Osteocyte (in vitro differentiated cells): ENCODE measurements around the gene NKX6-2. TPM values are rescaled to one million over a fixed set of nuclear protein-coding genes. Genes with fewer than 3 reads are reported as not detected.

Experiments used
- DNase-seq: peaks from one replicate; pipeline ENCODE4 v3.0.0; 2021; ENCODE audit warnings: mixed read lengths; ENCODE audit not compliant: unreplicated experiment; ENCODE audit errors: extremely low spot score
- H3K27ac Mint-ChIP-seq: one replicate; pipeline ENCODE4 v1.8.0; 2021; ENCODE audit warnings: mild to moderate bottlenecking, mixed read lengths; ENCODE audit not compliant: unreplicated experiment
- H3K27me3 Mint-ChIP-seq: one replicate; pipeline ENCODE4 v1.8.0; 2021; ENCODE audit warnings: mixed read lengths; ENCODE audit not compliant: unreplicated experiment
- H3K36me3 Mint-ChIP-seq: one replicate; pipeline ENCODE4 v1.8.0; 2021; ENCODE audit warnings: mixed read lengths; ENCODE audit not compliant: unreplicated experiment
- H3K4me1 Mint-ChIP-seq: one replicate; pipeline ENCODE4 v1.8.0; 2021; ENCODE audit warnings: mixed read lengths; ENCODE audit not compliant: unreplicated experiment
- H3K4me3 Mint-ChIP-seq: one replicate; pipeline ENCODE4 v1.8.0; 2021; ENCODE audit warnings: mild to moderate bottlenecking, moderate library complexity, mixed read lengths; ENCODE audit not compliant: unreplicated experiment
- H3K9me3 Mint-ChIP-seq: one replicate; pipeline ENCODE4 v1.8.0; 2021; ENCODE audit warnings: mixed read lengths; ENCODE audit not compliant: unreplicated experiment
- CTCF ChIP-seq: fragments of 200-600 bp; sonication (generic); IDR thresholded peaks from 2 replicates; pipeline ENCODE4 v1.5.0; 2021; ENCODE audit warnings: antibody characterized with exemption, mild to moderate bottlenecking, moderate library complexity
- total RNA-seq: library from RNA; stranded (reverse); gene quantifications from 2 replicates; pipeline ENCODE4 v1.2.1, GENCODE V29; 2021

The NKX6-2 gene
- total RNA-seq, 1 donor from 2014 or later: not detected

- TF ChIP-seq CTCF: no peak
- DNase-seq: no peak
- H3K4me3 Mint-ChIP-seq: no peak overlapping the region
- peaks cover 13% of the 10 kb centered on the region for H3K9me3 Mint-ChIP-seq
- peaks cover 25% of the 10 kb centered on the region for H3K27me3 Mint-ChIP-seq
- no peak overlapping the region for H3K27ac Mint-ChIP-seq
- no peaks in the 10 kb centered on the region for H3K36me3 Mint-ChIP-seq
- H3K4me1 Mint-ChIP-seq: no peaks in the 10 kb centered on the region
Observed at GRCh38 chr10:132815168-132815857, 29.4 kb upstream of the NKX6-2 start.

- H3K4me1 Mint-ChIP-seq: no peaks in the 10 kb centered on the region
- TF ChIP-seq CTCF: no peak
- peaks cover 23% of the 10 kb centered on the region for H3K27me3 Mint-ChIP-seq
- no peak for DNase-seq
- no peaks in the 10 kb centered on the region for H3K36me3 Mint-ChIP-seq
- H3K27ac Mint-ChIP-seq: no peak overlapping the region
- no peak overlapping the region for H3K4me3 Mint-ChIP-seq
- peaks cover 7% of the 10 kb centered on the region for H3K9me3 Mint-ChIP-seq
Observed at GRCh38 chr10:132814469-132814856, 28.5 kb upstream of the NKX6-2 start.

- Mint-ChIP-seq H3K36me3 (no peaks in the 10 kb centered on the region), H3K4me1 (no peaks in the 10 kb centered on the region), H3K9me3 (peaks cover under 1% of the 10 kb centered on the region), H3K4me3 (no peak overlapping the region), H3K27ac (no peak overlapping the region), H3K27me3 (peaks cover 23% of the 10 kb centered on the region)
- no peak for DNase-seq
- TF ChIP-seq CTCF: no peak
Observed at GRCh38 chr10:132813560-132814468, 27.9 kb upstream of the NKX6-2 start.

GRCh38 chr10:132813001-132813401, 27.1 kb upstream of the NKX6-2 start:
- H3K4me3 Mint-ChIP-seq: no peak overlapping the region
- no peak for TF ChIP-seq CTCF
- no peak overlapping the region for H3K27ac Mint-ChIP-seq
- H3K4me1 Mint-ChIP-seq: no peaks in the 10 kb centered on the region
- no peaks in the 10 kb centered on the region for H3K9me3 Mint-ChIP-seq
- H3K36me3 Mint-ChIP-seq: no peaks in the 10 kb centered on the region
- no peak for DNase-seq
- H3K27me3 Mint-ChIP-seq: peaks cover 21% of the 10 kb centered on the region

- H3K9me3 Mint-ChIP-seq: no peaks in the 10 kb centered on the region
- no peak for TF ChIP-seq CTCF
- H3K4me1 Mint-ChIP-seq: no peaks in the 10 kb centered on the region
- no peak overlapping the region for H3K4me3 Mint-ChIP-seq
- H3K36me3 Mint-ChIP-seq: no peaks in the 10 kb centered on the region
- H3K27ac Mint-ChIP-seq: no peak overlapping the region
- no peak for DNase-seq
- peaks cover 21% of the 10 kb centered on the region for H3K27me3 Mint-ChIP-seq
Observed at GRCh38 chr10:132812520-132812919, 26.6 kb upstream of the NKX6-2 start.
